Peyer's patch (tissue), 4 donors: ENCODE data around the gene CFAP61. TPM values are rescaled to one million over a fixed set of nuclear protein-coding genes. Genes with fewer than 3 reads are reported as not detected.

Experiments
- DNase-seq, 3 donors: peaks; one replicate each; pipeline ENCODE4 v3.0.0-alpha.2; 2017 to 2019
- H3K27ac ChIP-seq, 4 donors: fragments of 200-600 bp; sonication (generic); one replicate each; pipeline ENCODE4 v1.5.1; 2016 to 2019
- H3K27me3 ChIP-seq, 2 donors: fragments of 200-600 bp; sonication (generic); one replicate each; pipeline ENCODE4 v1.5.1; 2019
- H3K36me3 ChIP-seq, 3 donors: fragments of 200-600 bp; sonication (generic); one replicate each; pipeline ENCODE4 v1.5.1; 2016 to 2019
- H3K4me1 ChIP-seq, 4 donors: fragments of 200-600 bp; sonication (generic); one replicate each; pipeline ENCODE4 v1.5.1; 2016 to 2019
- H3K4me3 ChIP-seq, 4 donors: fragments of 200-600 bp; sonication (generic); 1 replicate in 3 of 4; 2 replicates in 1 of 4; pipeline ENCODE4 v1.5.1; 2016 to 2019; ENCODE audit warnings: mild to moderate bottlenecking in 1 of 4
- H3K9me3 ChIP-seq, 4 donors: fragments of 200-600 bp; sonication (generic); one replicate each; pipeline ENCODE4 v1.5.1; 2016 to 2019; ENCODE audit warnings: mild to moderate bottlenecking in 1 of 4
- CTCF ChIP-seq, 6 experiments: fragments of 450-650 bp in 4 of 6; fragments of 200-600 bp in 2 of 6; sonication (generic) in 1 of 6; IDR thresholded peaks; one replicate each; pipeline ENCODE4 v1.5.1; 2017 to 2019; ENCODE audit warnings: antibody characterized with exemption in 6 of 6, mild to moderate bottlenecking in 3 of 6, moderate library complexity in 1 of 6
- POLR2A ChIP-seq, 2 donors: fragments of 450-650 bp; IDR thresholded peaks; one replicate each; pipeline ENCODE4 v1.5.1; 2017; ENCODE audit warnings: antibody characterized with exemption in 2 of 2, mild to moderate bottlenecking in 2 of 2, moderate library complexity in 2 of 2
- total RNA-seq, 4 donors: library from RNA; depleted of rRNA; stranded (reverse); fragments of >200 nt; gene quantifications; one replicate each; pipeline ENCODE4 v1.1.0, GENCODE V29; 2016

CFAP61 gene
- total RNA-seq, 4 donors from 2014 or later, result not detected

GRCh38 chr20:20399531-20400500 is 347.5 kb downstream of the CFAP61 start:
- TF ChIP-seq POLR2A (IDR thresholded peaks at IDR 0.05), result no peak
- no peak for TF ChIP-seq CTCF (IDR thresholded peaks at IDR 0.05)
- no peak for DNase-seq
- Histone ChIP-seq H3K27me3 (no peaks in the 10 kb centered on the region), H3K27ac (no peak overlapping the region), H3K36me3 (peaks cover 0 to 6% (median 0%) of the 10 kb centered on the region in 3 donors), H3K4me3 (no peak overlapping the region), H3K4me1 (peaks cover 0 to 4% (median 0%) of the 10 kb centered on the region in 4 donors), H3K9me3 (no peaks in the 10 kb centered on the region)

- Histone ChIP-seq H3K27me3 (no peaks in the 10 kb centered on the region), H3K4me1 (peaks cover 0 to 4% (median 0%) of the 10 kb centered on the region in 4 donors), H3K27ac (no peak overlapping the region), H3K4me3 (no peak overlapping the region), H3K36me3 (peaks cover 0 to 6% (median 0%) of the 10 kb centered on the region in 3 donors), H3K9me3 (no peaks in the 10 kb centered on the region)
- DNase-seq, result no peak
- TF ChIP-seq POLR2A (IDR thresholded peaks at IDR 0.05) (no peak), CTCF (IDR thresholded peaks at IDR 0.05) (no peak)
Observed at GRCh38 chr20:20401991-20402390, 349.7 kb downstream of the CFAP61 start.

- no peaks in the 10 kb centered on the region for H3K27me3 ChIP-seq
- peaks cover 0 to 4% (median 0%) of the 10 kb centered on the region in 4 donors for H3K4me1 ChIP-seq
- H3K4me3 ChIP-seq, result no peak overlapping the region
- H3K36me3 ChIP-seq, result peaks cover 0 to 3% (median 0%) of the 10 kb centered on the region in 3 donors
- TF ChIP-seq CTCF (IDR thresholded peaks at IDR 0.05) (no peak), POLR2A (IDR thresholded peaks at IDR 0.05) (no peak)
- no peak overlapping the region for H3K27ac ChIP-seq
- no peak for DNase-seq
- no peaks in the 10 kb centered on the region for H3K9me3 ChIP-seq
Observed at GRCh38 chr20:20404633-20405032, 352.3 kb downstream of the CFAP61 start.

- no peaks in the 10 kb centered on the region for H3K27me3 ChIP-seq
- no peaks in the 10 kb centered on the region for H3K9me3 ChIP-seq
- TF ChIP-seq POLR2A (IDR thresholded peaks at IDR 0.05) (no peak), CTCF (IDR thresholded peaks at IDR 0.05) (no peak)
- no peaks in the 10 kb centered on the region for H3K4me1 ChIP-seq
- H3K27ac ChIP-seq, result no peak overlapping the region
- no peak for DNase-seq
- no peak overlapping the region for H3K4me3 ChIP-seq
- peaks cover 0 to 3% (median 0%) of the 10 kb centered on the region in 3 donors for H3K36me3 ChIP-seq
Observed at GRCh38 chr20:20405623-20406022, 353.3 kb downstream of the CFAP61 start.

- no peak overlapping the region for H3K27ac ChIP-seq
- TF ChIP-seq CTCF (IDR thresholded peaks at IDR 0.05), result no peak
- no peaks in the 10 kb centered on the region for H3K9me3 ChIP-seq
- no peaks in the 10 kb centered on the region for H3K27me3 ChIP-seq
- H3K4me1 ChIP-seq, result no peaks in the 10 kb centered on the region
- DNase-seq, result no peak
- H3K4me3 ChIP-seq, result no peak overlapping the region
- peaks cover 0 to 3% (median 0%) of the 10 kb centered on the region in 3 donors for H3K36me3 ChIP-seq
Observed at GRCh38 chr20:20406306-20406705, 354.0 kb downstream of the CFAP61 start.
